ENCODE measurements around the gene CEACAM8. TPM values are rescaled to one million over a fixed set of nuclear protein-coding genes. Genes with fewer than 3 reads are reported as not detected.

CEACAM8 gene
- total RNA-seq, 1 experiment from 2014 or later = not detected

DNA sequence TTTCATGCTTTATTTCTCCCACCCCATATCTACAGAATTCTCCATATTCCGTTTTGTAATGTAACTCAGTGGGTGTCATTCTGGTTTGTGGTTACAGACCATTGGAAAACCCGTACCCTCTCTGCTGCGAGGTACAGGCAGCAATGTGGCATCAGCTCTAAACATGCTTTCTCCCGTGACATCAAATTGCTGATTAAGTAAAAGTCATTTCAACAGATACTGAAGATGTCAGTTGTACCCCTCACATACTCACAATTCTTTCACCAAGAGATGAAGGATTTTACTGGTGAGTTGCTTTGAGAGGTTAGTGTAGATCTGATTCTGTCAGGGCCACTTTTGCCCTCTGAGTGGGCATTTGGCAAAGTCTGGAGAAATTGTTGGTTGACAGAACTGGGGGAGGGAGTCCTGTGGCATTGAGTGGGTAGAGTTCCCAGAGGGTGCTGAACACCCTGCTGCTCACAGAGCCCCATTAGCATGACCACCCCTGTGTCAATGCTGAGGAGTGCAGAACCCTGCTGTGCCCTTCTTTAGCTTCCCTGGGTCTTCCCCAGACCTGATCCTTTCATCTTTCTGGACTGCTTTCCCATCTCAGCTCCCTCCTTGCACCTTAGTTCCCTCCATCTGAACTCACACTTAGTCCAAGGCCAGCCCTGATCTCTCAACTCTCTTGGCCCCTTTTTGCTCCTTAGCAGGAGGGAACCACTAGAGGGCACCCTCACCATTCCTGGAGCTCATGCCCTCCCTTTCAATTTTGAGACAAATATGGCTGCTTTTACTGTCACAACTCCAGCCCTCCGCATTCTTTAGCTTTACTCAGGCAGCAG, 39.9 kb upstream of the CEACAM8 start:
- H3K23ac ChIP-seq (ENCODE audit: insufficient read length, low read depth, low read length) = no peak overlapping the region
- no peak overlapping the region for H4K91ac ChIP-seq (ENCODE audit: insufficient read length, low read depth, low read length)
- peaks cover 87 to 93% of the 10 kb centered on the region in 2 experiments for H3K9me3 Mint-ChIP-seq
- no peaks in the 10 kb centered on the region for H3K23me2 ChIP-seq (ENCODE audit: insufficient read length, low read depth, low read length, poor library complexity, severe bottlenecking)
- H3K4me2 ChIP-seq (ENCODE audit: insufficient read depth, insufficient read length, low read length) = no peak overlapping the region
- H2BK20ac ChIP-seq (ENCODE audit: low read depth, low read length, poor library complexity, severe bottlenecking) = no peak overlapping the region
- no peak overlapping the region for H3K27ac ChIP-seq (ENCODE audit: insufficient read length, low read depth, low read length)
- no peak for DNase-seq
- no peak overlapping the region for H2BK15ac ChIP-seq (ENCODE audit: low read depth, low read length)
- TF ChIP-seq, protein P1, sequence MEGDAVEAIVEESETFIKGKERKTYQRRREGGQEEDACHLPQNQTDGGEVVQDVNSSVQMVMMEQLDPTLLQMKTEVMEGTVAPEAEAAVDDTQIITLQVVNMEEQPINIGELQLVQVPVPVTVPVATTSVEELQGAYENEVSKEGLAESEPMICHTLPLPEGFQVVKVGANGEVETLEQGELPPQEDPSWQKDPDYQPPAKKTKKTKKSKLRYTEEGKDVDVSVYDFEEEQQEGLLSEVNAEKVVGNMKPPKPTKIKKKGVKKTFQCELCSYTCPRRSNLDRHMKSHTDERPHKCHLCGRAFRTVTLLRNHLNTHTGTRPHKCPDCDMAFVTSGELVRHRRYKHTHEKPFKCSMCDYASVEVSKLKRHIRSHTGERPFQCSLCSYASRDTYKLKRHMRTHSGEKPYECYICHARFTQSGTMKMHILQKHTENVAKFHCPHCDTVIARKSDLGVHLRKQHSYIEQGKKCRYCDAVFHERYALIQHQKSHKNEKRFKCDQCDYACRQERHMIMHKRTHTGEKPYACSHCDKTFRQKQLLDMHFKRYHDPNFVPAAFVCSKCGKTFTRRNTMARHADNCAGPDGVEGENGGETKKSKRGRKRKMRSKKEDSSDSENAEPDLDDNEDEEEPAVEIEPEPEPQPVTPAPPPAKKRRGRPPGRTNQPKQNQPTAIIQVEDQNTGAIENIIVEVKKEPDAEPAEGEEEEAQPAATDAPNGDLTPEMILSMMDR (conservative IDR thresholded peaks at IDR 0.05) = peak; percentile 46; the same call in 2 of the 3 replicates
- peaks cover 5% of the 10 kb centered on the region for H3K27me3 Mint-ChIP-seq (ENCODE audit: low read depth)
- H2BK5ac ChIP-seq (ENCODE audit: insufficient read length, low read length) = no peak overlapping the region
- no peak overlapping the region for H3K4me3 Mint-ChIP-seq
- H3K27ac Mint-ChIP-seq = no peak overlapping the region
- H3K4me1 Mint-ChIP-seq = no peaks in the 10 kb centered on the region
- H3K79me1 ChIP-seq (ENCODE audit: insufficient read depth, low read depth, low read length, poor library complexity, severe bottlenecking) = no peaks in the 10 kb centered on the region
- no peaks in the 10 kb centered on the region for H3K27me3 ChIP-seq (ENCODE audit: insufficient read depth, low read length)
- H2BK12ac ChIP-seq (ENCODE audit: insufficient read length, low read depth, low read length) = no peak overlapping the region
- H3K9me3 ChIP-seq (ENCODE audit: control insufficient read depth, low read depth, low read length) = peaks cover 70% of the 10 kb centered on the region
- H3K56ac ChIP-seq (ENCODE audit: insufficient read length, low read depth, low read length) = no peak overlapping the region
- no peak overlapping the region for H2AK5ac ChIP-seq (ENCODE audit: insufficient read length, low read length)
- no peak overlapping the region for H2AFZ ChIP-seq (ENCODE audit: low read length)
- H3K14ac ChIP-seq (ENCODE audit: insufficient read depth, low read length) = no peak overlapping the region
- no peak overlapping the region for H3T11ph ChIP-seq (ENCODE audit: low read length)
- H3K36me3 Mint-ChIP-seq (ENCODE audit: insufficient read depth in 1 of 3, low read depth in 3 of 3) = peaks cover 9 to 37% (median 11%) of the 10 kb centered on the region in 3 experiments; a peak in 5 of 7 replicates
- H3K4ac ChIP-seq (ENCODE audit: low read depth, low read length) = no peak overlapping the region
- H2BK120ac ChIP-seq (ENCODE audit: low read depth, low read length, poor library complexity, severe bottlenecking) = no peak overlapping the region
- no peak overlapping the region for H4K5ac ChIP-seq (ENCODE audit: insufficient read length, low read depth, low read length)
- no peak overlapping the region for H3K18ac ChIP-seq (ENCODE audit: insufficient read length, low read depth, low read length)
- no CpG with 5 or more reads among the region's 5 CpGs for WGBS (ENCODE audit: extremely low coverage, insufficient read length, low lambda C conversion rate)
- no peak overlapping the region for H3K9ac ChIP-seq (ENCODE audit: extremely low read depth, insufficient read length, low read length)
- H3K79me2 ChIP-seq (ENCODE audit: insufficient read depth, low read length) = no peaks in the 10 kb centered on the region
- H3K4me1 ChIP-seq (ENCODE audit: insufficient read depth, low read length) = no peaks in the 10 kb centered on the region
- no peaks in the 10 kb centered on the region for H4K20me1 ChIP-seq (ENCODE audit: control insufficient read depth, insufficient read depth, insufficient read length)
- H4K8ac ChIP-seq (replicated peaks; ENCODE audit: insufficient read length, low read depth, low read length) = no peak overlapping the region

Measured in H9 (cell line).